Endometrial microvascular endothelial cells (primary cell): Measurements from ENCODE around the gene CDADC1. TPM values are rescaled to one million over a fixed set of nuclear protein-coding genes. Genes with fewer than 3 reads are reported as not detected.
"Not testable (repeated sequence)": the region's sequence is repeated elsewhere in the genome, so short reads cannot be mapped to it uniquely, and the experiment has no call there.

Source experiments
- in situ Hi-C: cut with HindIII; loops from 2 replicates; pipeline ENCODE4 v1.10.0; 2017; ENCODE audit warnings: low sequenced_read_pairs, low pct_unique_long_range_greater_than_20kb; ENCODE audit errors: inconsistent ontology term
- total RNA-seq: library from RNA; depleted of rRNA; stranded (reverse); fragments of >200 nt; gene quantifications from one replicate; pipeline ENCODE4 v1.2.3, GENCODE V29; 2015; ENCODE audit errors: inconsistent ontology term

Gene CDADC1
- total RNA-seq, 1 donor from 2014 or later, result 1.8 TPM

- in situ Hi-C loops, result no loop called here
These were observed 58.2 kb downstream of the CDADC1 start for GRCh38 chr13:49305792-49306425.

GRCh38 chr13:49307365-49307764 lies 59.6 kb downstream of the CDADC1 start:
- in situ Hi-C loops, result no loop called here

GRCh38 chr13:49308097-49308875 lies 60.6 kb downstream of the CDADC1 start:
- in situ Hi-C loops, result no loop called here

- in situ Hi-C loops, result no loop called here
These were observed 61.2 kb downstream of the CDADC1 start for GRCh38 chr13:49308921-49309408.

- in situ Hi-C loops, result no loop called here
These were observed 62.5 kb downstream of the CDADC1 start for GRCh38 chr13:49310251-49310650.

GRCh38 chr13:49311816-49312215 lies 64.1 kb downstream of the CDADC1 start:
- in situ Hi-C loops, result no loop called here

- in situ Hi-C loops, result no loop called here
These were observed 66.7 kb downstream of the CDADC1 start for GRCh38 chr13:49314344-49314882.

GRCh38 chr13:49315036-49315565 lies 67.4 kb downstream of the CDADC1 start:
- in situ Hi-C loops, result no loop called here

GRCh38 chr13:49315756-49316482 lies 68.2 kb downstream of the CDADC1 start:
- in situ Hi-C loops, result no loop called here

- in situ Hi-C loops, result no loop called here
These were observed 71.8 kb downstream of the CDADC1 start for GRCh38 chr13:49319551-49319950.

- in situ Hi-C loops, result no loop called here
These were observed 72.2 kb downstream of the CDADC1 start for GRCh38 chr13:49319951-49320350.

- in situ Hi-C loops, result no loop called here
These were observed 73.2 kb downstream of the CDADC1 start for GRCh38 chr13:49320975-49321374.

GRCh38 chr13:49322702-49323101 lies 75.0 kb downstream of the CDADC1 start:
- in situ Hi-C loops, result no loop called here

GRCh38 chr13:49323344-49323743 lies 75.6 kb downstream of the CDADC1 start:
- in situ Hi-C loops, result no loop called here

GRCh38 chr13:49326222-49326917 lies 78.6 kb downstream of the CDADC1 start:
- in situ Hi-C loops, result no loop called here

GRCh38 chr13:49327145-49327544 lies 79.4 kb downstream of the CDADC1 start:
- in situ Hi-C loops, result not testable (repeated sequence)

- in situ Hi-C loops, result no loop called here
These were observed 82.3 kb downstream of the CDADC1 start for GRCh38 chr13:49329831-49330545.

- in situ Hi-C loops, result no loop called here
These were observed 82.8 kb downstream of the CDADC1 start for GRCh38 chr13:49330546-49330864.
